EH (cell line): ENCODE data around the gene NAT9.

Experiments used
- DNase-seq: peaks from one replicate; pipeline ENCODE4 v3.0.0-alpha.2; 2015; ENCODE audit warnings: low read depth

Gene NAT9

GRCh38 chr17:74728702-74729075, 47.5 kb downstream of the NAT9 start:
- DNase-seq, result no peak

GRCh38 chr17:74728033-74728701, 48.0 kb downstream of the NAT9 start:
- DNase-seq, result no peak

GRCh38 chr17:74725111-74725510, 51.0 kb downstream of the NAT9 start:
- DNase-seq, result no peak

- no peak for DNase-seq
Measured at GRCh38 chr17:74723891-74724290, 52.3 kb downstream of the NAT9 start.

- DNase-seq, result no peak
Measured at GRCh38 chr17:74722782-74723181, 53.4 kb downstream of the NAT9 start.
